ENCODE measurements around the gene TSSC4. TPM values are rescaled to one million over a fixed set of nuclear protein-coding genes. Genes with fewer than 3 reads are reported as not detected.

The TSSC4 gene
- total RNA-seq, 1 experiment from 2014 or later, result 35.6 TPM

DNA sequence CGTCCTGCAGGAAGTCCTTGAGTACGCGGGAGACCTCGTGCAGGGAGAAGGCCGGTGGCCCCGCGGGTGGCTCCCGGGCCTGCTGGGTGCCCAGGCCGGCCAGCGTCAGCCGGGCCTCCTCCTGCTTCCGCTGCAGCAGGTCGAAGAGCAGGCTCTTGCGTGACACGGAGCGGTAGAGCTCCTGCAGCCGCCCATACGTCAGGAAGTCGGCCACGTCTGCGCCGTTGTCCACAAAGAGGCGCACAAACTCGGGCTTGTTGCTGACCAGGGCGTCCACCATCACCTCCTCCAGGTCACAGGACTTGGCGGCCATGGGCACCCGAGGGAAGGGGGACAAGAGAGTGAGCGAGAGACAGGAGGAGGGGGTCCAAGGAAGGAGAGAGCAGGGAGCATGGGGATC is 14.6 kb downstream of the TSSC4 start:
- Histone ChIP-seq H4K20me1 (ENCODE audit: insufficient read depth) (no peaks in the 10 kb centered on the region), H3K9me3 (ENCODE audit: insufficient read depth, low read depth) (no peaks in the 10 kb centered on the region), H3K27ac (no peak overlapping the region), H3F3A (ENCODE audit: insufficient read depth, low read depth) (no peaks in the 10 kb centered on the region), H3K27me3 (ENCODE audit: insufficient read depth, low read depth) (0 out of 2 replicates have a peak, but pooled peaks cover 4% of the 10 kb centered on the region), H3K9me2 (ENCODE audit: insufficient read depth) (no peaks in the 10 kb centered on the region), H2AFZ (no peak overlapping the region), H3K4me3 (no peak overlapping the region), H3K36me3 (ENCODE audit: low read depth) (no peaks in the 10 kb centered on the region), H3K79me2 (ENCODE audit: low read depth) (no peaks in the 10 kb centered on the region), H3K4me2 (no peak overlapping the region), H3K4me1 (replicated peaks; ENCODE audit: insufficient read depth) (no peaks in the 10 kb centered on the region)
- POLR2A ChIA-PET (ENCODE audit: unreplicated experiment), result no interaction called here
- no TSS peak for BruUV-seq (replicated peaks)
- intact Hi-C loops (cut with micrococcal nuclease; ENCODE audit: unreplicated experiment), result loop anchor here (5.0 kb wide), 1 partner anchor 248 kb away; no protein-coding TSS in a partner anchor
- no peak for DNase-seq
- CTCF ChIA-PET, result interaction anchor here (0.6 kb wide), 1 partner anchor 524 kb away, joined by 3 read pairs; no protein-coding TSS in a partner anchor
- TF ChIP-seq EZH2 (IDR thresholded peaks at IDR 0.05; ENCODE audit: low read depth), result no peak
- TF ChIP-seq, protein P1, sequence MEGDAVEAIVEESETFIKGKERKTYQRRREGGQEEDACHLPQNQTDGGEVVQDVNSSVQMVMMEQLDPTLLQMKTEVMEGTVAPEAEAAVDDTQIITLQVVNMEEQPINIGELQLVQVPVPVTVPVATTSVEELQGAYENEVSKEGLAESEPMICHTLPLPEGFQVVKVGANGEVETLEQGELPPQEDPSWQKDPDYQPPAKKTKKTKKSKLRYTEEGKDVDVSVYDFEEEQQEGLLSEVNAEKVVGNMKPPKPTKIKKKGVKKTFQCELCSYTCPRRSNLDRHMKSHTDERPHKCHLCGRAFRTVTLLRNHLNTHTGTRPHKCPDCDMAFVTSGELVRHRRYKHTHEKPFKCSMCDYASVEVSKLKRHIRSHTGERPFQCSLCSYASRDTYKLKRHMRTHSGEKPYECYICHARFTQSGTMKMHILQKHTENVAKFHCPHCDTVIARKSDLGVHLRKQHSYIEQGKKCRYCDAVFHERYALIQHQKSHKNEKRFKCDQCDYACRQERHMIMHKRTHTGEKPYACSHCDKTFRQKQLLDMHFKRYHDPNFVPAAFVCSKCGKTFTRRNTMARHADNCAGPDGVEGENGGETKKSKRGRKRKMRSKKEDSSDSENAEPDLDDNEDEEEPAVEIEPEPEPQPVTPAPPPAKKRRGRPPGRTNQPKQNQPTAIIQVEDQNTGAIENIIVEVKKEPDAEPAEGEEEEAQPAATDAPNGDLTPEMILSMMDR (conservative IDR thresholded peaks at IDR 0.05), result no peak

GRCh38 chr11:2415601-2416380 is 15.2 kb downstream of the TSSC4 start:
- CTCF ChIA-PET, result interaction anchor here (0.6 kb wide), 1 partner anchor 524 kb away, joined by 3 read pairs; no protein-coding TSS in a partner anchor
- no TSS peak for BruUV-seq (replicated peaks)

DNA sequence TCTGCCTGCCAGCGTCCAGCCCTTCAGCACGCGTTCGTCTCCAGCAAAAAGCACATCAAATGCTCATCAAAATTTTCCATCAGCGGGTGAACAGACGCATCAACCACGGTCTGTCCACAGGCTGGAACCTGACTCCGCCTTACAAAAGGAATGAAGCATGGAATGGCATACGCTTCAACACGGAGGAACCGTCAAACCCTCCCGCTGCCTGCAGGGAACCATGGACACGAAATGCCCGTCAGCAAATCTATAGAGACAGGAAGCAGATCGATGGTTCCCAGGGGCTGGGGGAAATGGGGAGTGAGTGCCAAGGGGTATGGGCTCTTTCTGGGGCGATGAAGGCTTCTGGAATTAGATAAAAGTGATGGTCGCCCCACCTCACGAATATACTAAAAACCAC is 16.2 kb downstream of the TSSC4 start:
- Histone ChIP-seq H3K79me2 (ENCODE audit: low read depth) (no peaks in the 10 kb centered on the region), H3K9me2 (ENCODE audit: insufficient read depth) (no peaks in the 10 kb centered on the region), H3K4me3 (no peak overlapping the region), H2AFZ (no peak overlapping the region), H4K20me1 (ENCODE audit: insufficient read depth) (no peaks in the 10 kb centered on the region), H3F3A (ENCODE audit: insufficient read depth, low read depth) (no peaks in the 10 kb centered on the region), H3K4me1 (replicated peaks; ENCODE audit: insufficient read depth) (no peaks in the 10 kb centered on the region), H3K36me3 (ENCODE audit: low read depth) (no peaks in the 10 kb centered on the region), H3K27ac (no peak overlapping the region), H3K27me3 (ENCODE audit: insufficient read depth, low read depth) (no peaks in the 10 kb centered on the region), H3K4me2 (no peak overlapping the region), H3K9me3 (ENCODE audit: insufficient read depth, low read depth) (no peaks in the 10 kb centered on the region)
- CTCF ChIA-PET, result no interaction called here
- BruUV-seq (replicated peaks), result no TSS peak
- DNase-seq, result no peak
- POLR2A ChIA-PET (ENCODE audit: unreplicated experiment), result no interaction called here
- TF ChIP-seq, protein P1 (conservative IDR thresholded peaks at IDR 0.05), result no peak
- no peak for TF ChIP-seq EZH2 (IDR thresholded peaks at IDR 0.05; ENCODE audit: low read depth)
- intact Hi-C loops (cut with micrococcal nuclease; ENCODE audit: unreplicated experiment), result loop anchor here (5.0 kb wide), 1 partner anchor 249 kb away; no protein-coding TSS in a partner anchor

More at GRCh38 chr11:2415601-2416380, 15.2 kb downstream of the TSSC4 start:
- no peak for DNase-seq
- Histone ChIP-seq H4K20me1 (ENCODE audit: insufficient read depth) (no peaks in the 10 kb centered on the region), H3K4me3 (no peak overlapping the region), H3K36me3 (ENCODE audit: low read depth) (no peaks in the 10 kb centered on the region), H2AFZ (no peak overlapping the region), H3K9me3 (ENCODE audit: insufficient read depth, low read depth) (no peaks in the 10 kb centered on the region), H3K27me3 (ENCODE audit: insufficient read depth, low read depth) (0 out of 2 replicates have a peak, but pooled peaks cover 1% of the 10 kb centered on the region), H3K79me2 (ENCODE audit: low read depth) (no peaks in the 10 kb centered on the region), H3K4me2 (no peak overlapping the region), H3K4me1 (replicated peaks; ENCODE audit: insufficient read depth) (no peaks in the 10 kb centered on the region), H3K27ac (no peak overlapping the region), H3K9me2 (ENCODE audit: insufficient read depth) (no peaks in the 10 kb centered on the region), H3F3A (ENCODE audit: insufficient read depth, low read depth) (no peaks in the 10 kb centered on the region)
- POLR2A ChIA-PET (ENCODE audit: unreplicated experiment), result no interaction called here
- TF ChIP-seq, protein P1 (conservative IDR thresholded peaks at IDR 0.05), result no peak
- TF ChIP-seq EZH2 (IDR thresholded peaks at IDR 0.05; ENCODE audit: low read depth), result no peak
- intact Hi-C loops (cut with micrococcal nuclease; ENCODE audit: unreplicated experiment), result loop anchor here (5.0 kb wide), 1 partner anchor 248 kb away; no protein-coding TSS in a partner anchor

All from PC-9 (cell line).